Esophagus squamous epithelium (tissue), 4 donors: ENCODE data around the gene TEX35.

ENCODE experiments used
- POLR2A ChIP-seq, 4 donors: fragments of 450-650 bp; IDR thresholded peaks; one replicate each; pipeline ENCODE4 v1.6.1; 2017; ENCODE audit warnings: antibody characterized with exemption in 4 of 4, mild to moderate bottlenecking in 4 of 4, moderate library complexity in 3 of 4
- TF ChIP-seq, protein P1 (sequence below), 6 experiments: fragments of 450-650 bp in 4 of 6; fragments of 200-600 bp in 2 of 6; sonication (generic) in 2 of 6; IDR thresholded peaks; one replicate each; pipeline ENCODE4 v1.5.1; 2016 to 2019; ENCODE audit warnings: antibody characterized with exemption in 6 of 6, mild to moderate bottlenecking in 4 of 6, moderate library complexity in 4 of 6

DNA sequence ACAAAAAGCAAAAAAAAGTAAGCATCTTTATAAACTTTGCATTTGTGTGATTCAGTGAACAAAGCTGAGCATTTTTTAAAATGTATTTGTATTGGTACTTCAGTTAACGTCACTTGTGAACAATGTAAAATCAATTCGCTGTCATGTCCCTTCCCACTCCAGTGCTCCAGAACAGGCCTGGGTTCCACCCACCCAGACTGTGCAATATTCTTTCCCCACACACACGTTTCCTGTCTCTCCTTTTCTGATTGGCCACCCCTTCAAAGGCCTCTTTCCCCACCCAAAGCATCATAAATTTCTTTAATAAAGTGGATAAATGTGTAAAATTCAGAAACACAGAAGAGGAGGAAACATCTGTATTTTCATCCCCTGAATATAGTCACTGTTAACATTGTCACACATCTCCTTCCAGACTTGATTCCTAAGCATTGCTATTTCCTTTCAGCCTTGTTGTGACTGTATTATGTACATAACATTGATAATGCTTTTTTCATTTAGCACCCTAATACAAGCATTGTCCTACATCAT is 28.1 kb upstream of the TEX35 start:
- TF ChIP-seq, protein P1, sequence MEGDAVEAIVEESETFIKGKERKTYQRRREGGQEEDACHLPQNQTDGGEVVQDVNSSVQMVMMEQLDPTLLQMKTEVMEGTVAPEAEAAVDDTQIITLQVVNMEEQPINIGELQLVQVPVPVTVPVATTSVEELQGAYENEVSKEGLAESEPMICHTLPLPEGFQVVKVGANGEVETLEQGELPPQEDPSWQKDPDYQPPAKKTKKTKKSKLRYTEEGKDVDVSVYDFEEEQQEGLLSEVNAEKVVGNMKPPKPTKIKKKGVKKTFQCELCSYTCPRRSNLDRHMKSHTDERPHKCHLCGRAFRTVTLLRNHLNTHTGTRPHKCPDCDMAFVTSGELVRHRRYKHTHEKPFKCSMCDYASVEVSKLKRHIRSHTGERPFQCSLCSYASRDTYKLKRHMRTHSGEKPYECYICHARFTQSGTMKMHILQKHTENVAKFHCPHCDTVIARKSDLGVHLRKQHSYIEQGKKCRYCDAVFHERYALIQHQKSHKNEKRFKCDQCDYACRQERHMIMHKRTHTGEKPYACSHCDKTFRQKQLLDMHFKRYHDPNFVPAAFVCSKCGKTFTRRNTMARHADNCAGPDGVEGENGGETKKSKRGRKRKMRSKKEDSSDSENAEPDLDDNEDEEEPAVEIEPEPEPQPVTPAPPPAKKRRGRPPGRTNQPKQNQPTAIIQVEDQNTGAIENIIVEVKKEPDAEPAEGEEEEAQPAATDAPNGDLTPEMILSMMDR (IDR thresholded peaks at IDR 0.05), result no peak
- TF ChIP-seq POLR2A (IDR thresholded peaks at IDR 0.05), result no peak
